ENCODE results near the gene EVL. TPM values are rescaled to one million over a fixed set of nuclear protein-coding genes. Genes with fewer than 3 reads are reported as not detected.

Gene EVL
- total and polyA plus RNA-seq, 2 donors, result 233 to 240 TPM

GRCh38 chr14:100082723-100083122, 17.5 kb downstream of the EVL start:
- H3K27me3 ChIP-seq (ENCODE audit: control insufficient read depth in 2 of 2, insufficient read depth in 1 of 2, low read length in 1 of 2), result no peaks in the 10 kb centered on the region
- no peak overlapping the region for H3K4me3 ChIP-seq (ENCODE audit: low read length in 2 of 2)
- H3K27ac ChIP-seq (ENCODE audit: low read depth in 1 of 2, low read length in 1 of 2), result peak overlapping the region; percentile 0 to 98
- no peaks in the 10 kb centered on the region for H3K9me3 ChIP-seq (ENCODE audit: control insufficient read depth in 2 of 2, insufficient read depth in 1 of 2, low read length in 1 of 2)
- 69% methylated on average over 3 of the region's 3 CpGs for WGBS
- DNase-seq (ENCODE audit: low read depth in 6 of 9, low spot score in 9 of 9), result no peak
- H3K36me3 ChIP-seq (ENCODE audit: control insufficient read depth in 2 of 2, insufficient read depth in 2 of 2, low read length in 1 of 2), result peaks cover 35 to 71% of the 10 kb centered on the region in 2 donors
- H3K4me1 ChIP-seq (ENCODE audit: control insufficient read depth in 2 of 2, insufficient read depth in 2 of 2, low read length in 2 of 2), result peaks cover 45 to 63% of the 10 kb centered on the region in 2 donors

- WGBS, result 88% methylated on average over 2 of the region's 2 CpGs
- Histone ChIP-seq H3K36me3 (ENCODE audit: control insufficient read depth in 2 of 2, insufficient read depth in 2 of 2, low read length in 1 of 2) (peaks cover 44 to 79% of the 10 kb centered on the region in 2 donors), H3K27ac (ENCODE audit: low read depth in 1 of 2, low read length in 1 of 2) (peak overlapping the region in 1 of 2 donors; percentile 98), H3K4me3 (ENCODE audit: low read length in 2 of 2) (no peak overlapping the region), H3K27me3 (ENCODE audit: control insufficient read depth in 2 of 2, insufficient read depth in 1 of 2, low read length in 1 of 2) (no peaks in the 10 kb centered on the region), H3K9me3 (ENCODE audit: control insufficient read depth in 2 of 2, insufficient read depth in 1 of 2, low read length in 1 of 2) (no peaks in the 10 kb centered on the region), H3K4me1 (ENCODE audit: control insufficient read depth in 2 of 2, insufficient read depth in 2 of 2, low read length in 2 of 2) (peaks cover 38 to 53% of the 10 kb centered on the region in 2 donors)
- DNase-seq (ENCODE audit: low read depth in 6 of 9, low spot score in 9 of 9), result no peak
These were observed 18.5 kb downstream of the EVL start for GRCh38 chr14:100083706-100084105.

- 97% methylated on average over 10 of the region's 10 CpGs for WGBS
- Histone ChIP-seq H3K4me1 (ENCODE audit: control insufficient read depth in 2 of 2, insufficient read depth in 2 of 2, low read length in 2 of 2) (peaks cover 30 to 44% of the 10 kb centered on the region in 2 donors), H3K36me3 (ENCODE audit: control insufficient read depth in 2 of 2, insufficient read depth in 2 of 2, low read length in 1 of 2) (peaks cover 46 to 83% of the 10 kb centered on the region in 2 donors), H3K9me3 (ENCODE audit: control insufficient read depth in 2 of 2, insufficient read depth in 1 of 2, low read length in 1 of 2) (no peaks in the 10 kb centered on the region), H3K27ac (ENCODE audit: low read depth in 1 of 2, low read length in 1 of 2) (no peak overlapping the region), H3K4me3 (ENCODE audit: low read length in 2 of 2) (no peak overlapping the region), H3K27me3 (ENCODE audit: control insufficient read depth in 2 of 2, insufficient read depth in 1 of 2, low read length in 1 of 2) (no peaks in the 10 kb centered on the region)
- no peak for DNase-seq (ENCODE audit: low read depth in 6 of 9, low spot score in 9 of 9)
These were observed 19.4 kb downstream of the EVL start for GRCh38 chr14:100084591-100084990.

GRCh38 chr14:100085462-100085861, 20.2 kb downstream of the EVL start:
- DNase-seq (ENCODE audit: low read depth in 6 of 9, low spot score in 9 of 9), result no peak
- Histone ChIP-seq H3K36me3 (ENCODE audit: control insufficient read depth in 2 of 2, insufficient read depth in 2 of 2, low read length in 1 of 2) (peaks cover 48 to 84% of the 10 kb centered on the region in 2 donors), H3K27me3 (ENCODE audit: control insufficient read depth in 2 of 2, insufficient read depth in 1 of 2, low read length in 1 of 2) (no peaks in the 10 kb centered on the region), H3K4me3 (ENCODE audit: low read length in 2 of 2) (no peak overlapping the region), H3K27ac (ENCODE audit: low read depth in 1 of 2, low read length in 1 of 2) (no peak overlapping the region), H3K4me1 (ENCODE audit: control insufficient read depth in 2 of 2, insufficient read depth in 2 of 2, low read length in 2 of 2) (peaks cover 22 to 36% of the 10 kb centered on the region in 2 donors), H3K9me3 (ENCODE audit: control insufficient read depth in 2 of 2, insufficient read depth in 1 of 2, low read length in 1 of 2) (no peaks in the 10 kb centered on the region)
- 98% methylated on average over 6 of the region's 6 CpGs for WGBS

GRCh38 chr14:100086361-100086760, 21.1 kb downstream of the EVL start:
- no peak overlapping the region for H3K27ac ChIP-seq (ENCODE audit: low read depth in 1 of 2, low read length in 1 of 2)
- H3K9me3 ChIP-seq (ENCODE audit: control insufficient read depth in 2 of 2, insufficient read depth in 1 of 2, low read length in 1 of 2), result no peaks in the 10 kb centered on the region
- H3K4me3 ChIP-seq (ENCODE audit: low read length in 2 of 2), result no peak overlapping the region
- WGBS, result 94% methylated on average over 5 of the region's 5 CpGs
- H3K36me3 ChIP-seq (ENCODE audit: control insufficient read depth in 2 of 2, insufficient read depth in 2 of 2, low read length in 1 of 2), result peaks cover 57 to 91% of the 10 kb centered on the region in 2 donors
- peaks cover 16 to 30% of the 10 kb centered on the region in 2 donors for H3K4me1 ChIP-seq (ENCODE audit: control insufficient read depth in 2 of 2, insufficient read depth in 2 of 2, low read length in 2 of 2)
- no peak for DNase-seq (ENCODE audit: low read depth in 6 of 9, low spot score in 9 of 9)
- H3K27me3 ChIP-seq (ENCODE audit: control insufficient read depth in 2 of 2, insufficient read depth in 1 of 2, low read length in 1 of 2), result no peaks in the 10 kb centered on the region

GRCh38 chr14:100088226-100088625, 23.0 kb downstream of the EVL start:
- Histone ChIP-seq H3K27me3 (ENCODE audit: control insufficient read depth in 2 of 2, insufficient read depth in 1 of 2, low read length in 1 of 2) (no peaks in the 10 kb centered on the region), H3K36me3 (ENCODE audit: control insufficient read depth in 2 of 2, insufficient read depth in 2 of 2, low read length in 1 of 2) (peaks cover 58 to 97% of the 10 kb centered on the region in 2 donors), H3K4me1 (ENCODE audit: control insufficient read depth in 2 of 2, insufficient read depth in 2 of 2, low read length in 2 of 2) (peaks cover 0 to 18% of the 10 kb centered on the region in 2 donors), H3K4me3 (ENCODE audit: low read length in 2 of 2) (no peak overlapping the region), H3K27ac (ENCODE audit: low read depth in 1 of 2, low read length in 1 of 2) (no peak overlapping the region), H3K9me3 (ENCODE audit: control insufficient read depth in 2 of 2, insufficient read depth in 1 of 2, low read length in 1 of 2) (no peaks in the 10 kb centered on the region)
- no peak for DNase-seq (ENCODE audit: low read depth in 6 of 9, low spot score in 9 of 9)
- WGBS, result 96% methylated on average over 3 of the region's 3 CpGs

- 91% methylated on average over 7 of the region's 7 CpGs for WGBS
- H3K36me3 ChIP-seq (ENCODE audit: control insufficient read depth in 2 of 2, insufficient read depth in 2 of 2, low read length in 1 of 2), result peaks cover 58 to 93% of the 10 kb centered on the region in 2 donors
- no peak overlapping the region for H3K27ac ChIP-seq (ENCODE audit: low read depth in 1 of 2, low read length in 1 of 2)
- no peaks in the 10 kb centered on the region for H3K27me3 ChIP-seq (ENCODE audit: control insufficient read depth in 2 of 2, insufficient read depth in 1 of 2, low read length in 1 of 2)
- DNase-seq (ENCODE audit: low read depth in 6 of 9, low spot score in 9 of 9), result no peak
- peaks cover 2 to 10% of the 10 kb centered on the region in 2 donors for H3K4me1 ChIP-seq (ENCODE audit: control insufficient read depth in 2 of 2, insufficient read depth in 2 of 2, low read length in 2 of 2)
- no peaks in the 10 kb centered on the region for H3K9me3 ChIP-seq (ENCODE audit: control insufficient read depth in 2 of 2, insufficient read depth in 1 of 2, low read length in 1 of 2)
- H3K4me3 ChIP-seq (ENCODE audit: low read length in 2 of 2), result no peak overlapping the region
These were observed 26.2 kb downstream of the EVL start for GRCh38 chr14:100091386-100091785.

- WGBS, result 84% methylated on average over 1 of the region's 1 CpG
- no peak for DNase-seq (ENCODE audit: low read depth in 6 of 9, low spot score in 9 of 9)
- Histone ChIP-seq H3K9me3 (ENCODE audit: control insufficient read depth in 2 of 2, insufficient read depth in 1 of 2, low read length in 1 of 2) (no peaks in the 10 kb centered on the region), H3K27ac (ENCODE audit: low read depth in 1 of 2, low read length in 1 of 2) (no peak overlapping the region), H3K4me3 (ENCODE audit: low read length in 2 of 2) (no peak overlapping the region), H3K4me1 (ENCODE audit: control insufficient read depth in 2 of 2, insufficient read depth in 2 of 2, low read length in 2 of 2) (peaks cover 2 to 10% of the 10 kb centered on the region in 2 donors), H3K27me3 (ENCODE audit: control insufficient read depth in 2 of 2, insufficient read depth in 1 of 2, low read length in 1 of 2) (no peaks in the 10 kb centered on the region), H3K36me3 (ENCODE audit: control insufficient read depth in 2 of 2, insufficient read depth in 2 of 2, low read length in 1 of 2) (peaks cover 62 to 93% of the 10 kb centered on the region in 2 donors)
These were observed 27.6 kb downstream of the EVL start for GRCh38 chr14:100092832-100093231.

- Histone ChIP-seq H3K9me3 (ENCODE audit: control insufficient read depth in 2 of 2, insufficient read depth in 1 of 2, low read length in 1 of 2) (no peaks in the 10 kb centered on the region), H3K36me3 (ENCODE audit: control insufficient read depth in 2 of 2, insufficient read depth in 2 of 2, low read length in 1 of 2) (peaks cover 62 to 93% of the 10 kb centered on the region in 2 donors), H3K27me3 (ENCODE audit: control insufficient read depth in 2 of 2, insufficient read depth in 1 of 2, low read length in 1 of 2) (no peaks in the 10 kb centered on the region), H3K27ac (ENCODE audit: low read depth in 1 of 2, low read length in 1 of 2) (peak overlapping the region in 1 of 2 donors; percentile 22), H3K4me1 (ENCODE audit: control insufficient read depth in 2 of 2, insufficient read depth in 2 of 2, low read length in 2 of 2) (peaks cover 2 to 10% of the 10 kb centered on the region in 2 donors), H3K4me3 (ENCODE audit: low read length in 2 of 2) (no peak overlapping the region)
- DNase-seq (ENCODE audit: low read depth in 6 of 9, low spot score in 9 of 9), result peak in 1 of 9 donors; percentile 62
- WGBS, result 56% methylated on average over 6 of the region's 6 CpGs
These were observed 28.1 kb downstream of the EVL start for GRCh38 chr14:100093319-100093718.

Measured in thymus (tissue), 11 donors.